CD14-positive monocyte (primary cell): ENCODE data around the gene MAST4. TPM values are rescaled to one million over a fixed set of nuclear protein-coding genes. Genes with fewer than 3 reads are reported as not detected.

Experiments used
- DNase-seq, 3 donors: peaks; one replicate each; pipeline ENCODE4 v3.0.0-alpha.2; 2011 to 2022
- H2AFZ ChIP-seq: 2 replicates; pipeline ENCODE4 v1.6.0; 2012; ENCODE audit warnings: mild to moderate bottlenecking, low read depth, low read length, inconsistent platforms; ENCODE audit not compliant: insufficient read depth, poor library complexity, severe bottlenecking
- H3K27ac ChIP-seq, 2 donors: 1 replicate in 1 of 2; 2 replicates in 1 of 2; pipeline ENCODE4 v1.5.1; 2012 to 2013; ENCODE audit warnings: low read length in 2 of 2, control low read depth in 1 of 2, inconsistent platforms in 1 of 2, low read depth in 1 of 2, mild to moderate bottlenecking in 1 of 2
- H3K27me3 ChIP-seq, 2 donors: one replicate each; pipeline versions ENCODE4 v1.6.0 to v1.6.1; 2011 to 2013; ENCODE audit warnings: low read length in 2 of 2; ENCODE audit not compliant: control insufficient read depth in 2 of 2, insufficient read depth in 2 of 2
- H3K36me3 ChIP-seq, 2 donors: replicated peaks in 1 of 2; 1 replicate in 1 of 2; 2 replicates in 1 of 2; pipeline versions ENCODE4 v1.5.1 to v1.6.1; 2012 to 2013; ENCODE audit warnings: low read length in 2 of 2, control low read depth in 1 of 2, inconsistent platforms in 1 of 2, mild to moderate bottlenecking in 1 of 2; ENCODE audit not compliant: insufficient read depth in 2 of 2, control insufficient read depth in 1 of 2
- H3K4me1 ChIP-seq, 2 donors: 1 replicate in 1 of 2; 2 replicates in 1 of 2; pipeline versions ENCODE4 v1.5.1 to v1.6.1; 2012 to 2013; ENCODE audit warnings: low read length in 2 of 2, control low read depth in 1 of 2, inconsistent platforms in 1 of 2, mild to moderate bottlenecking in 1 of 2, moderate library complexity in 1 of 2; ENCODE audit not compliant: insufficient read depth in 2 of 2, control insufficient read depth in 1 of 2
- H3K4me2 ChIP-seq: replicated peaks from 2 replicates; pipeline ENCODE3; 2012; ENCODE audit warnings: low read length, moderate library complexity, mild to moderate bottlenecking; ENCODE audit not compliant: poor library complexity, severe bottlenecking; ENCODE audit errors: extremely low read depth
- H3K4me3 ChIP-seq, 3 experiments: fragments of 200-600 bp in 1 of 3; sonication (generic) in 1 of 3; replicated peaks in 1 of 3; 1 replicate in 2 of 3; 2 replicates in 1 of 3; pipeline ENCODE4 v1.5.1; 2011 to 2013; ENCODE audit warnings: low read length in 3 of 3, mild to moderate bottlenecking in 3 of 3, control low read depth in 2 of 3, low read depth in 2 of 3, inconsistent platforms in 1 of 3, moderate library complexity in 1 of 3
- H3K79me2 ChIP-seq: 2 replicates; pipeline ENCODE4 v1.6.0; 2012; ENCODE audit warnings: mild to moderate bottlenecking, control low read depth, inconsistent platforms, low read length, moderate library complexity; ENCODE audit not compliant: insufficient read depth
- H3K9ac ChIP-seq: 2 replicates; pipeline ENCODE4 v1.6.0; 2017; ENCODE audit warnings: low read length, mild to moderate bottlenecking; ENCODE audit not compliant: insufficient read depth, poor library complexity, severe bottlenecking
- H3K9me3 ChIP-seq, 2 donors: replicated peaks in 1 of 2; 1 replicate in 1 of 2; 2 replicates in 1 of 2; pipeline versions ENCODE4 v1.5.1 to v1.6.1; 2012 to 2013; ENCODE audit warnings: low read length in 2 of 2, control low read depth in 1 of 2; ENCODE audit not compliant: control insufficient read depth in 1 of 2, insufficient read depth in 1 of 2
- H4K20me1 ChIP-seq: 2 replicates; pipeline ENCODE4 v1.6.0; 2012; ENCODE audit warnings: mild to moderate bottlenecking, low read length, control low read depth, moderate library complexity; ENCODE audit not compliant: insufficient read depth
- H3K27ac Mint-ChIP-seq, 7 donors: one replicate each; pipeline ENCODE4 v1.8.0; 2020; ENCODE audit warnings: mild to moderate bottlenecking in 7 of 7, mixed read lengths in 7 of 7, moderate library complexity in 6 of 7, inconsistent platforms in 2 of 7
- H3K27me3 Mint-ChIP-seq, 3 donors: one replicate each; pipeline ENCODE4 v1.8.0; 2021 to 2022; ENCODE audit warnings: low read depth in 3 of 3, mild to moderate bottlenecking in 3 of 3, mixed read lengths in 3 of 3, moderate library complexity in 3 of 3, inconsistent platforms in 1 of 3
- H3K36me3 Mint-ChIP-seq, 2 donors: one replicate each; pipeline ENCODE4 v1.8.0; 2020; ENCODE audit warnings: mixed read lengths in 2 of 2, inconsistent platforms in 1 of 2, mild to moderate bottlenecking in 1 of 2
- H3K4me1 Mint-ChIP-seq: one replicate; pipeline ENCODE4 v1.8.0; 2020; ENCODE audit warnings: mild to moderate bottlenecking, mixed read lengths
- H3K4me3 Mint-ChIP-seq, 2 donors: one replicate each; pipeline ENCODE4 v1.8.0; 2020; ENCODE audit warnings: mild to moderate bottlenecking in 2 of 2, mixed read lengths in 2 of 2, moderate library complexity in 1 of 2
- H3K9me3 Mint-ChIP-seq, 7 donors: one replicate each; pipeline ENCODE4 v1.8.0; 2020 to 2022; ENCODE audit warnings: mixed read lengths in 7 of 7, mild to moderate bottlenecking in 6 of 7, moderate library complexity in 6 of 7, inconsistent platforms in 2 of 7
- WGBS: methylation state at CpG from one replicate; pipeline ENCODE4 v1.1.5; 2013; ENCODE audit warnings: missing lambda C conversion rate; ENCODE audit not compliant: insufficient coverage; 5-methylcytosine and 5-hydroxymethylcytosine counted together
- intact Hi-C, 2 donors: fragments of 100-400 bp; cut with micrococcal nuclease; formaldehyde crosslinking; loops; one replicate each; pipeline versions ENCODE4 v1.15.0 to v1.15.1; 2023
- polyA plus RNA-seq, 3 donors: library from polyadenylated mRNA; depleted of rRNA in 1 of 3; unstranded in 2 of 3; stranded (reverse) in 1 of 3; fragments of 300-500 nt in 2 of 3; fragments of >200 nt in 1 of 3; fragmentation: Illumina TruSeq in 2 of 3; gene quantifications; 1 replicate in 2 of 3; 2 replicates in 1 of 3; pipeline ENCODE4 v1.2.3, GENCODE V29; 2012 to 2021
- TF ChIP-seq, protein P1 (sequence below): fragments of 200-600 bp; IDR thresholded peaks from one replicate; pipeline ENCODE4 v1.8.0; 2022; ENCODE audit warnings: antibody characterized with exemption, mild to moderate bottlenecking

The MAST4 gene
- polyA plus RNA-seq, 3 donors: 0.03 to 0.24 TPM; not detected in 1

DNA sequence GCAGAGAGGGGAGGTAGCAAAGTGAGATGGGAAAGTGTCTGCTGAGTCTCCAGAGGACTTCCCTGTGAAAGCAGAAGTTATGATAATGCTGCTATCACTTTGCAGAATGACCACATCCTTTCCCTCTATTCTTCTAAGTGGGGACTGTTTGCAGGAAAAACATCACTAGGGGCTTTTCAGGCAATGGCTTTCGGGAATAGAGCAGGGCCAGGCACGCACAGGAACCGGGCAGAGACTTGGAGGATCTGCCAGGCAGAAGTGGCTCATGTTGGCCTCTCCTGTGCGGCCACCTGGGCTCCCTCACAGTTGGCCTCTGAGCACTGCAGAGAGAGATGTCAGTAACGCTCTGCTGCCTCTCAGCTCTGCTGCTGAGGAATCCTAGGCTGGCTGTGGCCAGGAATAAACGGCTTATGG, 214.7 kb downstream of the MAST4 start:
- H3K79me2 ChIP-seq: no peaks in the 10 kb centered on the region
- intact Hi-C loops: loop anchor here in 1 of 2 donors (10.0 kb wide), 1 partner anchor 64 kb away; no protein-coding TSS in a partner anchor
- Mint-ChIP-seq H3K4me3 (no peak overlapping the region), H3K36me3 (no peaks in the 10 kb centered on the region), H3K9me3 (no peaks in the 10 kb centered on the region), H3K27me3 (peaks cover 3 to 8% (median 4%) of the 10 kb centered on the region in 3 donors), H3K4me1 (peaks cover 9% of the 10 kb centered on the region), H3K27ac (no peak overlapping the region)
- H3K9me3 ChIP-seq: no peaks in the 10 kb centered on the region
- no peaks in the 10 kb centered on the region for H3K27me3 ChIP-seq
- peak in 2 of 3 donors; percentile 19 to 57 for DNase-seq
- no peak overlapping the region for H3K9ac ChIP-seq
- no peaks in the 10 kb centered on the region for H3K36me3 ChIP-seq
- no peak overlapping the region for H3K4me3 ChIP-seq
- H3K4me1 ChIP-seq: peaks cover 9 to 10% of the 10 kb centered on the region in 2 donors
- no peaks in the 10 kb centered on the region for H4K20me1 ChIP-seq
- H3K4me2 ChIP-seq: no peak overlapping the region
- H2AFZ ChIP-seq: peak overlapping the region; percentile 18
- no peak overlapping the region for H3K27ac ChIP-seq
- 26% methylated on average over 5 of the region's 6 CpGs for WGBS
- TF ChIP-seq, protein P1, sequence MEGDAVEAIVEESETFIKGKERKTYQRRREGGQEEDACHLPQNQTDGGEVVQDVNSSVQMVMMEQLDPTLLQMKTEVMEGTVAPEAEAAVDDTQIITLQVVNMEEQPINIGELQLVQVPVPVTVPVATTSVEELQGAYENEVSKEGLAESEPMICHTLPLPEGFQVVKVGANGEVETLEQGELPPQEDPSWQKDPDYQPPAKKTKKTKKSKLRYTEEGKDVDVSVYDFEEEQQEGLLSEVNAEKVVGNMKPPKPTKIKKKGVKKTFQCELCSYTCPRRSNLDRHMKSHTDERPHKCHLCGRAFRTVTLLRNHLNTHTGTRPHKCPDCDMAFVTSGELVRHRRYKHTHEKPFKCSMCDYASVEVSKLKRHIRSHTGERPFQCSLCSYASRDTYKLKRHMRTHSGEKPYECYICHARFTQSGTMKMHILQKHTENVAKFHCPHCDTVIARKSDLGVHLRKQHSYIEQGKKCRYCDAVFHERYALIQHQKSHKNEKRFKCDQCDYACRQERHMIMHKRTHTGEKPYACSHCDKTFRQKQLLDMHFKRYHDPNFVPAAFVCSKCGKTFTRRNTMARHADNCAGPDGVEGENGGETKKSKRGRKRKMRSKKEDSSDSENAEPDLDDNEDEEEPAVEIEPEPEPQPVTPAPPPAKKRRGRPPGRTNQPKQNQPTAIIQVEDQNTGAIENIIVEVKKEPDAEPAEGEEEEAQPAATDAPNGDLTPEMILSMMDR: no peak

DNA sequence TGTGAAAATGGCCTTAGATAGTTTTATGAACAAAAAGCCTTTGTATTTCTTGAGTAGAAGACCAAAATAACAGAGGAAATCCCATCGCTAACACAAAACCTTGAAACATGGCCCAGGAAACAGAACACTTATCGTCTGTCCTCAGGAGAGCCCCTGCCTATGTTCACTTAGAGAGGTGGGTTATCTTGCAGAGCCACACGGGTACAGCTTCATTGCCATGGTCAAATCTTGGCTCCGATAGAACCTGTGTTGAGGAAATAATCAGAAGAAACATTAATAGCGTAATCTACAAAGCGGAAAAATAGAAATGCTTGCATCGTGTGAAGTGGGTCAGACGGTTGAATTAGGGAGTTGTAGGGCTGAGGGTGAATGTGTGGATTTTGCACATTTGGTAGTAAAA, 216.1 kb downstream of the MAST4 start:
- peaks cover 4 to 13% (median 8%) of the 10 kb centered on the region in 3 donors for H3K27me3 Mint-ChIP-seq
- no peak for DNase-seq
- WGBS: 92% methylated on average over 7 of the region's 8 CpGs
- Histone ChIP-seq H3K9me3 (no peaks in the 10 kb centered on the region), H3K9ac (no peak overlapping the region), H3K4me3 (no peak overlapping the region), H3K4me2 (no peak overlapping the region), H3K36me3 (no peaks in the 10 kb centered on the region), H4K20me1 (no peaks in the 10 kb centered on the region), H3K27ac (no peak overlapping the region), H3K4me1 (peaks cover 9 to 10% of the 10 kb centered on the region in 2 donors), H2AFZ (no peak overlapping the region), H3K27me3 (no peaks in the 10 kb centered on the region), H3K79me2 (no peaks in the 10 kb centered on the region)
- TF ChIP-seq, protein P1: no peak
- no peak overlapping the region for H3K4me3 Mint-ChIP-seq
- H3K4me1 Mint-ChIP-seq: peaks cover 9% of the 10 kb centered on the region
- no peaks in the 10 kb centered on the region for H3K9me3 Mint-ChIP-seq
- no peak overlapping the region for H3K27ac Mint-ChIP-seq
- no peaks in the 10 kb centered on the region for H3K36me3 Mint-ChIP-seq
- intact Hi-C loops: loop anchor here in 1 of 2 donors (10.0 kb wide), 1 partner anchor 63 kb away; no protein-coding TSS in a partner anchor
